SK-N-SH (cell line): ENCODE results near the gene EHD3. TPM values are rescaled to one million over a fixed set of nuclear protein-coding genes. Genes with fewer than 3 reads are reported as not detected.

ENCODE experiments used
- CTCF ChIA-PET: fragments of 300-600, 350-600 bp; formaldehyde crosslinking; extraction: SDS; loops from one replicate; lab custom pipeline; 2021; lab: Yijun Ruan, JAX
- POLR2A ChIA-PET: fragments of 350-600 bp; sonication (Branson Sonifier 250); formaldehyde crosslinking; extraction: SDS; loops from one replicate; lab custom pipeline; 2020; ENCODE audit warnings: antibody characterized with exemption, inconsistent platforms; lab: Yijun Ruan, JAX
- DNase-seq: peaks from one replicate; pipeline ENCODE4 v3.0.0; 2012
- H2AFZ ChIP-seq: fragments of 200-600 bp; sonication (generic); 2 replicates; pipeline ENCODE4 v1.8.1; 2016; ENCODE audit warnings: antibody characterized with exemption, mild to moderate bottlenecking, low read depth
- H3F3A ChIP-seq: fragments of 200-600 bp; sonication (generic); replicated peaks from 2 replicates; pipeline ENCODE3; 2016; ENCODE audit warnings: antibody characterized with exemption, mild to moderate bottlenecking; ENCODE audit not compliant: insufficient read depth
- H3K27ac ChIP-seq, 2 experiments: fragments of 200-500 bp in 1 of 2; fragments of 200-600 bp in 1 of 2; sonication (Bioruptor generic) in 1 of 2; sonication (generic), shearing (Covaris generic) in 1 of 2; 2 replicates each; pipeline versions ENCODE4 v1.5.1 to v1.6.1; 2014 to 2016; ENCODE audit warnings: low read depth in 2 of 2, inconsistent platforms in 1 of 2, low read length in 1 of 2, mild to moderate bottlenecking in 1 of 2, mixed read lengths in 1 of 2
- H3K27me3 ChIP-seq: fragments of 200-600 bp; sonication (generic), shearing (Covaris generic); 2 replicates; pipeline ENCODE4 v1.6.1; 2016; ENCODE audit warnings: mixed run types; ENCODE audit not compliant: insufficient read depth
- H3K36me3 ChIP-seq, 2 experiments: fragments of 200-500 bp in 1 of 2; fragments of 200-600 bp in 1 of 2; sonication (Bioruptor generic) in 1 of 2; sonication (generic) in 1 of 2; replicated peaks in 1 of 2; 2 replicates each; pipeline versions ENCODE3 to v1.5.1; 2014 to 2016; ENCODE audit warnings: low read length in 1 of 2, mild to moderate bottlenecking in 1 of 2; ENCODE audit not compliant: insufficient read depth in 2 of 2, control insufficient read depth in 1 of 2
- H3K4me1 ChIP-seq, 2 experiments: fragments of 200-500 bp in 1 of 2; fragments of 200-600 bp in 1 of 2; sonication (Bioruptor generic) in 1 of 2; sonication (generic), shearing (Covaris generic) in 1 of 2; 2 replicates each; pipeline versions ENCODE4 v1.5.1 to v1.6.1; 2014 to 2016; ENCODE audit warnings: low read depth in 1 of 2, low read length in 1 of 2, mixed run types in 1 of 2; ENCODE audit not compliant: insufficient read depth in 2 of 2, control insufficient read depth in 1 of 2
- H3K4me2 ChIP-seq: fragments of 200-600 bp; sonication (generic), shearing (Covaris generic); 2 replicates; pipeline ENCODE4 v1.6.1; 2017; ENCODE audit warnings: mixed run types
- H3K4me3 ChIP-seq, 2 experiments: fragments of 200-500 bp in 1 of 2; fragments of 200-600 bp in 1 of 2; sonication (Bioruptor generic) in 1 of 2; sonication (generic), shearing (Covaris generic) in 1 of 2; 2 replicates each; pipeline versions ENCODE4 v1.5.1 to v1.8.1; 2014 to 2016; ENCODE audit warnings: low read depth in 2 of 2, inconsistent platforms in 1 of 2, low read length in 1 of 2, mild to moderate bottlenecking in 1 of 2, mixed read lengths in 1 of 2, moderate library complexity in 1 of 2
- H3K79me2 ChIP-seq: fragments of 200-600 bp; sonication (generic); 2 replicates; pipeline ENCODE4 v1.8.1; 2017; ENCODE audit warnings: mild to moderate bottlenecking; ENCODE audit not compliant: insufficient read depth
- H3K9ac ChIP-seq: fragments of 200-600 bp; sonication (generic); 2 replicates; pipeline ENCODE4 v1.6.1; 2017; ENCODE audit warnings: mixed run types
- H3K9me2 ChIP-seq: fragments of 200-600 bp; sonication (generic); 2 replicates; pipeline ENCODE4 v1.6.1; 2017; ENCODE audit warnings: mixed run types
- H3K9me3 ChIP-seq: fragments of 200-600 bp; sonication (generic); 2 replicates; pipeline ENCODE4 v1.6.1; 2017; ENCODE audit warnings: mixed run types, mild to moderate bottlenecking, moderate library complexity
- H4K20me1 ChIP-seq: fragments of 200-600 bp; sonication (generic); 2 replicates; pipeline ENCODE4 v1.6.1; 2017; ENCODE audit warnings: mild to moderate bottlenecking, mixed run types; ENCODE audit not compliant: insufficient read depth
- CTCF ChIP-seq: fragments of 200-600 bp; sonication (generic); IDR thresholded peaks from 2 replicates; pipeline ENCODE4 v1.6.1; 2017; ENCODE audit warnings: antibody characterized with exemption, mild to moderate bottlenecking, moderate library complexity
- ELF1 ChIP-seq: IDR thresholded peaks from 2 replicates; pipeline ENCODE4 v1.4.0; 2012
- EP300 ChIP-seq, 2 experiments: IDR thresholded peaks; 2 replicates each; pipeline versions ENCODE4 v1.4.0 to v1.6.1; 2012; ENCODE audit warnings: borderline replicate concordance in 1 of 2, low read depth in 1 of 2, low read length in 1 of 2
- EZH2phosphoT487 ChIP-seq: fragments of 200-600 bp; sonication (generic); IDR thresholded peaks from 2 replicates; pipeline ENCODE4 v1.6.1; 2017; ENCODE audit warnings: low read depth, mixed run types, mild to moderate bottlenecking, antibody characterized with exemption, moderate library complexity, borderline replicate concordance
- FOSL2 ChIP-seq: IDR thresholded peaks from 2 replicates; pipeline ENCODE4 v1.4.0; 2012; ENCODE audit warnings: low read depth, mild to moderate bottlenecking, moderate library complexity, borderline replicate concordance
- FOXJ3 ChIP-seq: sonication (generic); formaldehyde crosslinking; IDR thresholded peaks from 2 replicates; pipeline ENCODE4 v1.5.1; 2020; ENCODE audit warnings: mild to moderate bottlenecking, missing genetic modification reagents
- GABPA ChIP-seq: IDR thresholded peaks from 2 replicates; pipeline ENCODE4 v1.4.0; 2012; ENCODE audit warnings: low read depth, mild to moderate bottlenecking
- GATA2 ChIP-seq: sonication (generic); formaldehyde crosslinking; IDR thresholded peaks from 2 replicates; pipeline ENCODE4 v1.5.0; 2020; ENCODE audit warnings: mild to moderate bottlenecking, missing genetic modification reagents
- JUND ChIP-seq: IDR thresholded peaks from 2 replicates; pipeline ENCODE4 v1.4.0; 2012
- MAX ChIP-seq: IDR thresholded peaks from 2 replicates; pipeline ENCODE4 v1.4.0; 2012; ENCODE audit warnings: low read depth
- MXI1 ChIP-seq: IDR thresholded peaks from 2 replicates; pipeline ENCODE4 v1.6.1; 2012; ENCODE audit warnings: mild to moderate bottlenecking, low read depth, low read length, improper control_type of control experiment
- NRF1 ChIP-seq: IDR thresholded peaks from 2 replicates; pipeline ENCODE4 v1.6.1; 2012; ENCODE audit warnings: low read depth, mild to moderate bottlenecking, low read length
- RAD21 ChIP-seq: IDR thresholded peaks from 2 replicates; pipeline ENCODE4 v1.6.1; 2012; ENCODE audit warnings: mild to moderate bottlenecking, low read length
- RCOR1 ChIP-seq: fragments of 150-350 bp; IDR thresholded peaks from 2 replicates; pipeline ENCODE4 v1.6.1; 2017; ENCODE audit warnings: antibody characterized with exemption, low read length
- RFX5 ChIP-seq: IDR thresholded peaks from 2 replicates; pipeline ENCODE4 v1.6.1; 2012; ENCODE audit warnings: mild to moderate bottlenecking, improper control_type of control experiment, low read length
- TAF1 ChIP-seq: IDR thresholded peaks from 2 replicates; pipeline ENCODE4 v1.6.1; 2012; ENCODE audit warnings: low read depth, mild to moderate bottlenecking, low read length, moderate library complexity, borderline replicate concordance
- TCF12 ChIP-seq: IDR thresholded peaks from 2 replicates; pipeline ENCODE4 v1.4.0; 2012
- TEAD4 ChIP-seq: IDR thresholded peaks from 2 replicates; pipeline ENCODE4 v1.4.0; 2012; ENCODE audit warnings: mild to moderate bottlenecking, borderline replicate concordance; ENCODE audit not compliant: insufficient read depth
- YY1 ChIP-seq: IDR thresholded peaks from 2 replicates; pipeline ENCODE4 v1.4.0; 2012; ENCODE audit warnings: low read depth, mild to moderate bottlenecking
- WGBS: methylation state at CpG from one replicate; pipeline ENCODE4 v1.1.6; 2017; ENCODE audit warnings: low lambda C conversion rate; 5-methylcytosine and 5-hydroxymethylcytosine counted together
- polyA plus RNA-seq, 3 experiments: library from polyadenylated mRNA; depleted of rRNA; stranded (reverse); fragments of >200 nt; gene quantifications; 2 replicates each; pipeline ENCODE4 v1.2.3, GENCODE V29; 2012
- TF ChIP-seq, protein P1 (sequence below): IDR thresholded peaks from 2 replicates; pipeline ENCODE4 v1.4.0; 2012; ENCODE audit warnings: low read depth, borderline replicate concordance
- TF ChIP-seq, protein P2 (sequence below): fragments of 150-350 bp; IDR thresholded peaks from 2 replicates; pipeline ENCODE4 v1.6.1; 2017; ENCODE audit warnings: antibody characterized with exemption, low read length, low read depth, borderline replicate concordance

EHD3 gene
- polyA plus RNA-seq, 1 of the 3 experiments (the other 2 are of a cell fraction): 45.4 TPM

DNA sequence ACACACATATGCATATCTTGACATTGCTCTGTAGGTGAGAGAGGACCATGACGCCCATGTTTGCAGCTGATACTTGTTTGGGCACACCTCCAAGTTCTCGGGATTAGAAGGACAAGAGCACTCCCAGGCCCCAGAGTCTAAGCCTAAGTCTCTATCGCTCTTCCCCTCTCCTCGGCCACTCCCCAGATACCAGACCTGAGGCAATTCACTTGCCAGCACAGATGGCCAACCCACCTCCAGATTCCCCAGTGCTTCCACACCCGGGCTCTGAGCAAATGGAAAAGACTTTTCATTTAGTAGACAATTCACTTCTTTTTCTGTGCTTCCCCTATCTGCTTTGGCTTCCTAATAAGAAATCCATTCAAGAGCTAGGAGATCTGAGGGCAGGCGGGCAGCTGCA, 32.9 kb downstream of the EHD3 start:
- Histone ChIP-seq H4K20me1 (no peaks in the 10 kb centered on the region), H3K79me2 (no peaks in the 10 kb centered on the region), H3K9me2 (no peaks in the 10 kb centered on the region), H3K9ac (no peak overlapping the region), H3K27ac (no peak overlapping the region)
- no peak for TF ChIP-seq TAF1
- no peak for TF ChIP-seq JUND
- TF ChIP-seq RCOR1: no peak
- TF ChIP-seq FOXJ3 (CRISPR knock-in tag): no peak
- no peak for TF ChIP-seq MXI1
- TF ChIP-seq NRF1: no peak
- TF ChIP-seq RAD21: no peak
- TF ChIP-seq, protein P1, sequence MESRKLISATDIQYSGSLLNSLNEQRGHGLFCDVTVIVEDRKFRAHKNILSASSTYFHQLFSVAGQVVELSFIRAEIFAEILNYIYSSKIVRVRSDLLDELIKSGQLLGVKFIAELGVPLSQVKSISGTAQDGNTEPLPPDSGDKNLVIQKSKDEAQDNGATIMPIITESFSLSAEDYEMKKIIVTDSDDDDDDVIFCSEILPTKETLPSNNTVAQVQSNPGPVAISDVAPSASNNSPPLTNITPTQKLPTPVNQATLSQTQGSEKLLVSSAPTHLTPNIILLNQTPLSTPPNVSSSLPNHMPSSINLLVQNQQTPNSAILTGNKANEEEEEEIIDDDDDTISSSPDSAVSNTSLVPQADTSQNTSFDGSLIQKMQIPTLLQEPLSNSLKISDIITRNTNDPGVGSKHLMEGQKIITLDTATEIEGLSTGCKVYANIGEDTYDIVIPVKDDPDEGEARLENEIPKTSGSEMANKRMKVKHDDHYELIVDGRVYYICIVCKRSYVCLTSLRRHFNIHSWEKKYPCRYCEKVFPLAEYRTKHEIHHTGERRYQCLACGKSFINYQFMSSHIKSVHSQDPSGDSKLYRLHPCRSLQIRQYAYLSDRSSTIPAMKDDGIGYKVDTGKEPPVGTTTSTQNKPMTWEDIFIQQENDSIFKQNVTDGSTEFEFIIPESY: no peak
- TF ChIP-seq FOSL2: no peak
- no peak for TF ChIP-seq GATA2 (CRISPR knock-in tag)
- TF ChIP-seq, all 33 proteins: peak for 0
- ChIA-PET POLR2A (no interaction called here), CTCF (interaction anchor here (1.1 kb wide), 1 partner anchor 9 kb away, joined by 3 read pairs; no protein-coding TSS in a partner anchor)
- Histone ChIP-seq H3K4me2 (no peak overlapping the region), H3K9me3 (no peaks in the 10 kb centered on the region), H3K4me1 (peaks cover 3 to 8% of the 10 kb centered on the region in 2 experiments; a peak in 2 of 4 replicates), H3K27me3 (no peaks in the 10 kb centered on the region), H3F3A (peaks cover 6% of the 10 kb centered on the region), H2AFZ (no peak overlapping the region), H3K4me3 (no peak overlapping the region), H3K36me3 (peaks cover 13 to 43% of the 10 kb centered on the region in 2 experiments)
- WGBS: 92% methylated on average over 6 of the region's 6 CpGs
- no peak for DNase-seq

DNA sequence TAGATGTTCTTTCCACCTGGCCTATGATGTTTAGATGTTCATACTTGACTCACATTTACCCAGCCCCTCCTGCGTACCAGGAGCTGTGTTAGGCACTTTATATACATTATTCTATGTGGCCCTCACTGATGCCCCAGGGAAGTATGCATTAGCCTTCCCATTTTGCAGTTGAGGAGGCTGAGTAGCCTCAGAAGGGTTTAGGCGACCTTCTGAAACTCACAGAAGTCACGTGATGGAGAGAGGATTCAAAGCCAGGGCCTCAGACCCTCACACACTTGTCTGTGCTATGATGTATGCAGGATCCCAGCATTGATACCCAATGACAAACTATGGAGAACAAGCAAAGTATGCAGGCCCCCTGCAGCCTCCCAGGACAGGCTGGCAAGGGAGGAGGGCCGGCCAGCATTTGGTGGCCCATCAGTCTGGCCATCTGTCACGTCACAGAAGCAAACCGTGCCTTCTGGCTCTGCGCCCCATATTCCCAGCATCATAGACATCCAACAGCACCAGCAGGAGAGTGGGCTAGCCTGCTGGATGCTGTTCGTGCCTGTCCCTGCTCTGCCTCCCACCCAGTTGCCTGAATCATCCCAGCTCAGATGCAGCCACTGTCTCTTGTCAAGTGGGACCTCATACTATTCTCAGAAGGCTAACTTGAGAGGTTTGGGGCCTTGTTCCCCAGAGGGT, 33.6 kb downstream of the EHD3 start:
- Histone ChIP-seq H3K4me3 (no peak overlapping the region), H3K4me2 (no peak overlapping the region), H3K4me1 (peaks cover 8% of the 10 kb centered on the region in 2 experiments; a peak in 2 of 4 replicates), H3K9ac (no peak overlapping the region), H3K27me3 (no peaks in the 10 kb centered on the region), H3K9me3 (no peaks in the 10 kb centered on the region), H2AFZ (no peak overlapping the region), H3K27ac (no peak overlapping the region), H4K20me1 (no peaks in the 10 kb centered on the region), H3F3A (peaks cover 6% of the 10 kb centered on the region), H3K79me2 (no peaks in the 10 kb centered on the region), H3K9me2 (no peaks in the 10 kb centered on the region), H3K36me3 (peaks cover 13 to 36% of the 10 kb centered on the region in 2 experiments)
- 91% methylated on average over 8 of the region's 8 CpGs for WGBS
- ChIA-PET POLR2A (no interaction called here), CTCF (interaction anchor here (1.1 kb wide), 1 partner anchor 8 kb away, joined by 3 read pairs; no protein-coding TSS in a partner anchor)
- no peak for DNase-seq
- TF ChIP-seq GABPA (no peak), EZH2phosphoT487 (no peak), FOSL2 (no peak), MXI1 (no peak), ELF1 (no peak), TEAD4 (no peak), YY1 (no peak), MAX (no peak), TCF12 (no peak), CTCF (no peak), EP300 (IDR thresholded peaks at IDR 0.05; ENCODE audit: borderline replicate concordance in 1 of 2, low read depth in 1 of 2, low read length in 1 of 2) (no peak), RFX5 (no peak), RAD21 (no peak)
- TF ChIP-seq, protein P1: no peak
- TF ChIP-seq, protein P2, sequence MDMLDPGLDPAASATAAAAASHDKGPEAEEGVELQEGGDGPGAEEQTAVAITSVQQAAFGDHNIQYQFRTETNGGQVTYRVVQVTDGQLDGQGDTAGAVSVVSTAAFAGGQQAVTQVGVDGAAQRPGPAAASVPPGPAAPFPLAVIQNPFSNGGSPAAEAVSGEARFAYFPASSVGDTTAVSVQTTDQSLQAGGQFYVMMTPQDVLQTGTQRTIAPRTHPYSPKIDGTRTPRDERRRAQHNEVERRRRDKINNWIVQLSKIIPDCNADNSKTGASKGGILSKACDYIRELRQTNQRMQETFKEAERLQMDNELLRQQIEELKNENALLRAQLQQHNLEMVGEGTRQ: no peak
